HAP-1 (cell line): Measurements from ENCODE around the gene GFOD2.
"Not testable (repeated sequence)": the region's sequence is repeated elsewhere in the genome, so short reads cannot be mapped to it uniquely, and the experiment has no call there.

ENCODE experiments used
- DNase-seq, 2 experiments: peaks; one replicate each; pipeline ENCODE4 v3.0.0-alpha.2; 2016 to 2020; ENCODE audit warnings: low spot score in 2 of 2
- H3K27me3 ChIP-seq: fragments of 250-450 bp; sonication (Bioruptor Pico); 2 replicates; pipeline ENCODE4 v1.5.1; 2020; ENCODE audit warnings: low read depth, mild to moderate bottlenecking, moderate library complexity
- H3K36me3 ChIP-seq: fragments of 250-450 bp; sonication (Bioruptor Pico); replicated peaks from 2 replicates; pipeline ENCODE4 v1.5.1; 2020; ENCODE audit warnings: mild to moderate bottlenecking
- H3K4me1 ChIP-seq: fragments of 250-450 bp; sonication (Bioruptor Pico); 2 replicates; pipeline ENCODE4 v1.5.1; 2020; ENCODE audit warnings: mild to moderate bottlenecking
- H3K4me3 ChIP-seq: fragments of 250-450 bp; sonication (Bioruptor Pico); 2 replicates; pipeline ENCODE4 v1.5.1; 2020; ENCODE audit warnings: mild to moderate bottlenecking, moderate library complexity
- H3K9me3 ChIP-seq: fragments of 250-450 bp; sonication (Bioruptor Pico); 2 replicates; pipeline ENCODE4 v1.5.1; 2020; ENCODE audit warnings: mild to moderate bottlenecking, moderate library complexity
- in situ Hi-C: fragments of 300-500 bp; cut with MboI; formaldehyde crosslinking; loops from 3 replicates; pipeline ENCODE4 v1.14.3; 2020; ENCODE audit warnings: low sequenced_read_pairs, inconsistent platforms, mixed read lengths

Gene GFOD2

DNA sequence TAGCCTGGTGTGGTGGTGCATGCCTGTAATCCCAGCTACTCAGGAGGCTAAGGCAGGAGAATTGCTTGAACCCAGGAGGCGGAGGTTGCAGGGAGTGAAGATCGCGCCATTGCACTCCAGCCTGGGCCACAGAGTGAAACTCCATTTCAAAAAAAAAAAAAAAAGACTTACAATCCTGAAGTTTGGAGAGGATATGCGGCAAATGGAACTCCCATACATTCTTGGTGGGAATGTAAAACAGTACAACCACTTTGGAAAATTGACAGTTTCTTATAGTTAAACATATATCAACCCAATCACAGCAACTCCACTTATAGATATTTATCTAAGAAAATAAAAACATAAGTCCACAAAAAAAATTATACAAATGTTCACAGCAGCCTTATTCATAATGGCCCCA is 11.9 kb downstream of the GFOD2 start:
- no peak overlapping the region for H3K4me3 ChIP-seq
- peaks cover 12% of the 10 kb centered on the region for H3K4me1 ChIP-seq
- no peaks in the 10 kb centered on the region for H3K9me3 ChIP-seq
- no peaks in the 10 kb centered on the region for H3K36me3 ChIP-seq
- in situ Hi-C loops = no loop called here
- no peaks in the 10 kb centered on the region for H3K27me3 ChIP-seq
- DNase-seq = no peak

DNA sequence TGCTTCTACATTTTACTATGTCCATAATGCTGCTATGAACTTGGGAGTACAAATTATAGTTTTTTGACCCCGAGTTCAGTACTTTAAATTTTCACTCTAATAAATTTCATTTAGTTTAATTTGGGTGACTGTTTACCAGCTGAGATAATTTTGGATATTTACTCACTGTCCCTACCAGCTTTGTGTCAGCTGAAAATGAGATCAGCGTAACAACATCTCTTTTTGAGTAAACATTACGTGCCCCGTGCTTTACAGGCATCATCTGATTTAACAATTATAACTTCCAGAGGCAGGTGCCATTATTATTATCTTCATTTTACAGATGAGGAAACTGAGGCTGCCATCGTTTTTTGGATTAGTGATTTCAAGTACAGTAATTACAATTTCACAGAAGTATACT is 15.0 kb downstream of the GFOD2 start:
- no peak for DNase-seq
- no peaks in the 10 kb centered on the region for H3K36me3 ChIP-seq
- in situ Hi-C loops = no loop called here
- no peaks in the 10 kb centered on the region for H3K27me3 ChIP-seq
- H3K4me3 ChIP-seq = no peak overlapping the region
- no peaks in the 10 kb centered on the region; the same call in 1 of the 2 replicates for H3K9me3 ChIP-seq
- peaks cover 6% of the 10 kb centered on the region; the same call in 1 of the 2 replicates for H3K4me1 ChIP-seq

DNA sequence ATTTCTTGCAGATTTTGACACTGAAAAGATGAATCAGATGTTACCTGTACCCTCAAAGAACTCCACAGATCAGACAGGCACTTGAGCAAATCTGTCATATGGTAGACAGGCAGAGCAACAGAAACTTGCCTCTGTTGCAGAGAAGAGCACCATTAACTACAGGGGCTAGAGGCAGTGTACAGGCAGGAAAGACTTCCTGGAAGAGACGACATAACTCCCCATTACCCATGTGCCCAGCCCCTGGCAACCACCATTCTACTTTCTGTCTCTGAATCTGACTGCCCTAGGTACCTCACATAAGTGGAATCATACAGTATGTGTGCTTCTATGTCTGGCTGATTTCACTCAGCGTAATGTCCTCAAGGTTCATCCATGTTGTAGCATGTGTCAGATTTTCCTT is 15.5 kb downstream of the GFOD2 start:
- Histone ChIP-seq H3K36me3 (no peaks in the 10 kb centered on the region; the same call in 1 of the 2 replicates), H3K9me3 (no peaks in the 10 kb centered on the region; the same call in 1 of the 2 replicates), H3K27me3 (no peaks in the 10 kb centered on the region), H3K4me1 (peaks cover 1% of the 10 kb centered on the region; the same call in 1 of the 2 replicates), H3K4me3 (no peak overlapping the region)
- in situ Hi-C loops = no loop called here
- no peak for DNase-seq

DNA sequence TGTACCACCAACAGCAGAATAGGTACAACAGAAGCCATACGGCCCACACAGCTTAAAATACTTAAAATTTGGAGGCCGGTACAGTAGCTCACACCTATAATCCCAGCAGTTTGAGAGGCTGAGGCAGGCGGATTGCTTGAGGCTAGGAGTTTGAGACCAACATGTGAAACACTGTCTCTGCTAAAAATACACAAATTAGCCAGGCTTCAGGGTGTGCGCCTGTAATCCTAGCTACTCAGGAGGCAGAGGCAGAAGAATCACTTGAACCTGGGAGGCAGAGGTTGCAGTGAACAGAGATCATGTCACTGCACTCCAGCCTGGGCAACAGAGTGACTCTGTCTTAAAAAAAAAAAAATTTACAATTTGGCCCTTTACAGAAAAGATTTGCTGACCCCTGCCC is 17.0 kb downstream of the GFOD2 start:
- no peaks in the 10 kb centered on the region; the same call in 1 of the 2 replicates for H3K9me3 ChIP-seq
- no peak for DNase-seq
- no peaks in the 10 kb centered on the region; the same call in 1 of the 2 replicates for H3K36me3 ChIP-seq
- no peaks in the 10 kb centered on the region for H3K4me1 ChIP-seq
- no peak overlapping the region for H3K4me3 ChIP-seq
- in situ Hi-C loops = no loop called here
- H3K27me3 ChIP-seq = no peaks in the 10 kb centered on the region

DNA sequence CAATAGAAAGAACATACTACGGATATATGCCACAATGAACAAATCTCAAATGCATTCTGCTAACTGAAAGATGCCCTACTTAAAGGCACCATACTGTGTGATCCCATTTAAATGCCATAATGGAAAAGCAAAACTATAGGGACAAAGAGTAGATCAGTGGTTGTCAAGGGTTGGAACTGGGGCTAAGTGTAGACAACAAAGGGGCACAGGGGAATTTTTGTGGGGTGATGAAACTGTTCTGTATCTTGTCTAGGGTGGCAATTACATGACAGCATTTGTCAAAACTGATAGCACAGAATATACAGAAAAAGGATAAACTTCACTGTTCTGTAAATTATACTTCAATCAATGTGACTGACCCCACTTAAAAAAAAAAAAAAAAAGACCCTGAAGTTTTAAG is 17.7 kb downstream of the GFOD2 start:
- H3K27me3 ChIP-seq = no peaks in the 10 kb centered on the region
- no peak for DNase-seq
- no peak overlapping the region for H3K4me3 ChIP-seq
- in situ Hi-C loops = no loop called here
- no peaks in the 10 kb centered on the region; the same call in 1 of the 2 replicates for H3K36me3 ChIP-seq
- H3K9me3 ChIP-seq = no peaks in the 10 kb centered on the region; the same call in 1 of the 2 replicates
- H3K4me1 ChIP-seq = no peaks in the 10 kb centered on the region

DNA sequence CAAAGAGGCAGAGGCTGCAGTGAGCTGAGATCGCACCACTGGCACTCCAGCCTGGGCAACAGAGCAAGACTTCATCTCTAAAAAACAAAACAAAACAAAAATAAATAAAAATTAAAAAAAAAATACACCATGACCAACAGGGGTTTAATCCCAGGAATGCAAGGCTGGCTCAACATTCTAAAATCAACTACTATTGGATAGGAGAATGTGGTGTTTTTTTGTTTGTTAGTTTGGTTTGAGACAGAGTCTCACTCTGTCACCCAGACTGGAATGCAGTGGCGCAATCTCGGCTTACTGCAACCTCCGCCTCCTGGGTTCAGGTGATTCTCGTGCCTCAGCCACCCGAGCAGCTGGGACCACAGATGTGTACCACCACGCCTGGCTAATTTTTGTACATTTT is 19.9 kb downstream of the GFOD2 start:
- DNase-seq = no peak
- Histone ChIP-seq H3K9me3 (no peaks in the 10 kb centered on the region; the same call in 1 of the 2 replicates), H3K36me3 (no peaks in the 10 kb centered on the region; the same call in 1 of the 2 replicates), H3K4me1 (no peaks in the 10 kb centered on the region), H3K4me3 (no peak overlapping the region), H3K27me3 (no peaks in the 10 kb centered on the region)
- in situ Hi-C loops = no loop called here

DNA sequence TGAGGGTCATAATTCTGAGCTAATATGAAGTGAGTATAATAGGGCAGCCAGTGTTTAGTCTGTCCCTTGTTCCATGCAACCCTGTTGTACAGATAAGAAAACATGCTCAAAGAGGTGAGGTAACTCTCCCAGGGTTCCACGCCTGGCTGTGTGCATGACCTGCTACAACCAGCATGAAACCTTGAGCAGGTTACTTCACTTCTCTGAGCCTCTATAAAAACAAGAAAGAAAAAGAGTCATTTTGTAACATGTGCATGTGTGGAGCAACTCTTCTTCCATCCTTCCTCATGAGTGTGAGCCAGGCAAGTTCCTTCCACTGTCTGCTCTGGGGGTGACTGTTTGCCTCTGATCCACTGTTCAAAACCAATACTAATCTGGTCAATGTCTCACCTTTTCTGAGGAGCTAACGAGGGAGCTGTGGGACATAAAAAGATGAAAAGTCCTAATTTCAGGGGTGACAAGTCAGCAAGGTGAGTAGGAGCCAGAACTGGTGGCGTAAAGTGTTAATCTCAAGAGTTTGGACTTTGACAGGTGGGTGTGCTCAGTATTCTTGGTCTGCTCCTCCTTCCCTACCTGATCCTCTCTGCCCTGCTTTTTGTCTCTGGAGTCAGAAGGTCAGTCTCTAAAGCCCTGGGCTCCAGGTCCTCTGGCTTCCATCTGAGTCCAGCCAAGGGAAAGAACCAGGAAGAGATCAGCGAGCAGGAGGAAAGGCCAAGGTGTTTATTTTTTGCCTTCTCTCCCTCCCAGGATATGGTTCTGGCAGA is 21.5 kb downstream of the GFOD2 start:
- no peaks in the 10 kb centered on the region; the same call in 1 of the 2 replicates for H3K9me3 ChIP-seq
- H3K36me3 ChIP-seq = no peaks in the 10 kb centered on the region; the same call in 1 of the 2 replicates
- no peaks in the 10 kb centered on the region for H3K27me3 ChIP-seq
- no peak overlapping the region for H3K4me3 ChIP-seq
- no peak for DNase-seq
- H3K4me1 ChIP-seq = no peaks in the 10 kb centered on the region
- in situ Hi-C loops = no loop called here

DNA sequence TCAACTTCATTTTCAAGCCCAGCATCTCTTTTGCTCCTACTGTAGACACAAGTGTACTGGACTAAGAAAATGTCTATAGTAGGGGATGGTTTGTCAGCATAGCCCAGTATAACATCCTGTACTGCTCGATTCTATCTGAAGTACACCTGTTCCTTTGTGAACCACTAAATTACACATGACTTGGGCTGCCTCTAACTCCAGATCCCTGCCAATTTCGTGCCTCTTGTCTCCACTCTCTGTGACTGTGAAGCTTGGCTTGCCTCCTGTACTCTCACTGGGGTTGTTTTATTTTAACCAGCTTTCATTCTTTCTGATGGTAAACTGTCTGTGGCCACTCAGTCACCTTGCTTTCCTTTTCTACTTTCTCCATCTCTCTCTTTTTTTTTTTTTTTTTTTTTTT is 24.5 kb downstream of the GFOD2 start:
- no peaks in the 10 kb centered on the region; the same call in 1 of the 2 replicates for H3K9me3 ChIP-seq
- in situ Hi-C loops = no loop called here
- H3K36me3 ChIP-seq = no peaks in the 10 kb centered on the region; the same call in none of the 2 replicates
- no peak overlapping the region for H3K4me3 ChIP-seq
- H3K4me1 ChIP-seq = no peaks in the 10 kb centered on the region
- no peaks in the 10 kb centered on the region for H3K27me3 ChIP-seq
- no peak for DNase-seq

DNA sequence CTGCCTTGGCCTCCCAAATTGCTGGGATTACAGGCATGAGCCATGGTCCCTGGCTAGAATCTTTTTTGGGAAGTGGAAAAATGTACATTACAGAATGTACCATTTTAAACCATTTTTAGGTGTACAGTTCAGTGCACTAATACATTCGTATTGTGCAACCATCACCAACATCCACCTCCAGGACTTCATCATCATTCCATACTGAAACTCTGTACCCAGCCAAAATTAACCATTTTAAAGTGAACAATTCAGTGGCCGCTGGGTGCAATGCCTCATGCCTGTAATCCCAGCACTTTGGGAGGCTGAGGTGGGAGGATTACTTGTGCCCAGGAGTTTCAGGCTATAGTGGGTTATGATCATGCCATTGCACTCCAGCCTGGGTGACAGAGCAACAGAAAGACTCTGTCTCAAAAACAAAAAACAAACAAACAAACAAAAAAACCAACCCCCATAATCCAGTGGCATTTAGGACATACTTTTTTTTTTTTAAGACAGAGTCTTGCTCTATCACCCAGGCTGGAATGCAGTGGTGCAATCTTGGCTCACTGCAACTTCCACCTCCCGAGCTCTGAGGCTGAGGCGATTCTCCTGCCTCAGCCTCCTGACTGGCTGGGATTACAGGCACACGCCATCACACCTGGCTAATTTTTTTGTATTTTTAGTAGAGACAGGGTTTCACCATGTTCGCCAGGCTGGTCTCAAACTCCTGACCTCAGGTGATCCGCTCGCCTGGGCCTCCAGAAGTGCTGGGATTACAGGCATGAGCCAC is 25.4 kb downstream of the GFOD2 start:
- H3K36me3 ChIP-seq, in situ Hi-C loops, H3K9me3 ChIP-seq, DNase-seq, H3K4me1 ChIP-seq, H3K4me3 ChIP-seq, H3K27me3 ChIP-seq: not testable (repeated sequence)

DNA sequence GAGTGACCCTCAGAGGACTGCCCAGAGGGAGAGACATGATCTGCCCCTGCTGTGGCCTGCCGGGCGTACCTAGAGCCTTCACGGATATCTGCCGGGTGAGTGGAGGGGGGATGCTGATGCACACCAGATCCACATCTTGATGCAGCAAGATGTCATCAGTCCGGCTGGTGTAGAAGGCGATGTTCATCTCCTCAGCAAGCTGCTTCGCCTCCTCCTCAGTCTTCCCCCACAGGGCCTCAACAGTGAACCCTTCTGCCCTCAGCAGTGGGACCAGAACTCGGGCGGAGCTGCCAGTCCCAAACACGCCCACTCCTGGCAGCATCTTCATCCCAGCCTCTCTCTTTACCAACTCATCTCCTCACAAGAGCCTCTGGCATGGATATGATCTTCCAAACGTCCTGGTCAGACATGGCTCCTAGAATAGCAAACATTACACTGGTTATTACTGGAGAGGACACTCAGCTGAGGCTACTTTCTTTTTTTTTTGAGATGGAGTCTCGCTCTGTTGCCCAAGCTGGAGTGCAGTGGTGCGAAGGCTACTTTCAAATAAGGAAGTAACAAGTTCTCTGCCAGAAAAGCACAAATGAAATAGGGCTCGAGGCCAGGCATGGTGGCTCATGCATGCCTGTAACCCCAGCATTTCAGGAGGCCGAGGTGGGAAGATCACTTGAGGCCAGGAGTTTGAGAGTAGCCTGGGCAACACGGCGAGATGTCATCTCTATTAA is 33.6 kb downstream of the GFOD2 start:
- DNase-seq = no peak
- H3K9me3 ChIP-seq = no peaks in the 10 kb centered on the region
- H3K36me3 ChIP-seq = peaks cover 4% of the 10 kb centered on the region
- H3K4me1 ChIP-seq = no peaks in the 10 kb centered on the region
- in situ Hi-C loops = no loop called here
- H3K4me3 ChIP-seq = no peak overlapping the region
- no peaks in the 10 kb centered on the region for H3K27me3 ChIP-seq

DNA sequence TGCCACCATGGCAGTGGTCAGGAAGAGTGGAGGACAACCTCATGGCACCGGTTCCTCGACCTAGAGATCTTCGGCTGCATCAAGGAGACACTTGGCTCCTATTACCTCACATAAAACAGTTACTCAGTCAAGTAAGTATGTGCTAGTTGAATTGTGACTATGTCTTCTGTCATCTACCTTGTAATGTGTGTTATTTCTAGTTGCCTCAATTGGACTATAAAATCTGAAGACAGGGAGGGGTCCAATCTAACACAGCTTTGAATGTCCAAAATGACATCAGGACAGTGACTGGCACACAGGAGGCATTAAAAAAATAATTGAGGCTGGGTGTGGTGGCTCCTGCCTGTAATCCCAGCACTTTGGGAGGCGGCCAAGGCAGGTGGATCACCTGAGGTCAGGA is 35.3 kb downstream of the GFOD2 start:
- H3K27me3 ChIP-seq = no peaks in the 10 kb centered on the region
- no peak for DNase-seq
- no peaks in the 10 kb centered on the region for H3K4me1 ChIP-seq
- H3K4me3 ChIP-seq = no peak overlapping the region
- in situ Hi-C loops = no loop called here
- H3K9me3 ChIP-seq = no peaks in the 10 kb centered on the region
- peaks cover 4% of the 10 kb centered on the region for H3K36me3 ChIP-seq

DNA sequence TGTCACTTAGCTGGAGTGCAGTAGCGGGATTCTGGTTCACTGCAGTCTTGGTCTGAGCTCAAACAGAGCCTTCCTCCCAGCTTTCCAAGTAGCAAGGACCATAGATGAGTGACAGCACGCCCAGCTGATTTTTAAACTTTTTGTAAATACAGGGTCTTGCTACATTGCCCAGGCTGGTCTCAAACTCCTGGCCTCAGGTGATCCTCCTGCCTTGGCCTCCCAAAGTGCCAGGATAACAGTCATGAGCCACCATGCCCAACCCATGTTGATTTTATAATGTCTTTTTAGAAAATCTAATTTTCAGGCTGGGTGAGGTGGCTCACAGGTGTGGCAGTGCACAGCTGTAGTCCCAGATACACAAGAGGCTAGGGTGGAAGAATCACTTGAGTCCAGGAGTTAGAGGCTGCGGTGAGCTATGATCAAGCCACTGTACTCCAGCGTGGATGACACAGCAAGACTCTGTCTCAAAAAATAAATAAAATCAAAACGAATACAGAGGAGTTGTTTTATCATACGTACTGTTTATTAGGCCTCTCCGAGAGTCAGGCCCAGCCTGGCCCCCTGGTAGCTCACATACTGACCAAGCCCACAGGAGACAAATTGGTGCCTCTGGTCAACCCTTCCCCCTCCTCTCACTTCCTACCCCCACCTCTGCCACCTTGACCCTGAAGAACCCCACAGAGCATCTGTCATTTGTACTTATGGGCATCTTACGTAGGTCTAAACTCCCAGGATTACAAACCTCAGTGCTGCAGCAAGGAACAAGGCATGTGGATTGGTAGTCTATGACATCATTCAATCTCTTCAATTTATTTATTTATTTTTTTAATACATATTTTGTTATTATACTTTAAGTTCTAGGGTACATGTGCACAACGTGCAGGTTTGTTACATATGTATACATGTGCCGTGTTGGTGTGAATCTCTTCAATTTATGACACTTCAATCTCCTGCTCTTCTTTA is 38.9 kb downstream of the GFOD2 start:
- in situ Hi-C loops = loop anchor here (10.0 kb wide), 1 partner anchor 365 kb away; no protein-coding TSS in a partner anchor
- Histone ChIP-seq H3K4me3 (no peak overlapping the region), H3K4me1 (no peaks in the 10 kb centered on the region), H3K9me3 (no peaks in the 10 kb centered on the region), H3K36me3 (peaks cover 4% of the 10 kb centered on the region), H3K27me3 (no peaks in the 10 kb centered on the region)
- DNase-seq = no peak
